Body of pancreas (tissue), 4 donors: ENCODE results near the gene PHACTR3.
"Not testable (repeated sequence)": the region's sequence is repeated elsewhere in the genome, so short reads cannot be mapped to it uniquely, and the experiment has no call there.

Experiments
- POLR2A ChIP-seq, 3 donors: fragments of 450-650 bp; IDR thresholded peaks; one replicate each; pipeline ENCODE4 v1.6.1; 2016; ENCODE audit warnings: antibody characterized with exemption in 3 of 3, mild to moderate bottlenecking in 2 of 3
- TF ChIP-seq, protein P1 (sequence below), 7 experiments: fragments of 450-650 bp in 4 of 7; fragments of 200-600 bp in 3 of 7; sonication (generic) in 3 of 7; IDR thresholded peaks; one replicate each; pipeline ENCODE4 v1.5.1; 2016 to 2019; ENCODE audit warnings: antibody characterized with exemption in 7 of 7

DNA sequence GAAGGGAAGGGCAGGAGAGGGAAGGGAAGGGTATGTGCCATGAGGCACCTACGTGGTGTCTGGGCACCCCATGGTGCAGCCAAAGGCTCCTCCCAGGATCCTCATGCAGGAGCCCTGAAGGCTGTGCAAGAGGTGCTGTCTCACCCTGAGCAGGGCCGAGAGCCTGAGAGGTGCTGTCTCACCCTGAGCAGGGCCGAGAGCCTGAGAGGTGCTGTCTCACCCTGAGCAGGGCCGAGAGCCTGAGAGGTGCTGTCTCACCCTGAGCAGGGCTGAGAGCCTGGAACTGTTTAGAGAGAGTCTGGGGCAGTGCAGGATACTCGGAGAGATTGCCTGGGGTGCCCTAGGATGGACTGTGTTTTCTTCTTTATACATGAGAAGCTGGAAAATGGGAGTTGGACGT lies 14.2 kb downstream of the PHACTR3 start:
- TF ChIP-seq, protein P1, sequence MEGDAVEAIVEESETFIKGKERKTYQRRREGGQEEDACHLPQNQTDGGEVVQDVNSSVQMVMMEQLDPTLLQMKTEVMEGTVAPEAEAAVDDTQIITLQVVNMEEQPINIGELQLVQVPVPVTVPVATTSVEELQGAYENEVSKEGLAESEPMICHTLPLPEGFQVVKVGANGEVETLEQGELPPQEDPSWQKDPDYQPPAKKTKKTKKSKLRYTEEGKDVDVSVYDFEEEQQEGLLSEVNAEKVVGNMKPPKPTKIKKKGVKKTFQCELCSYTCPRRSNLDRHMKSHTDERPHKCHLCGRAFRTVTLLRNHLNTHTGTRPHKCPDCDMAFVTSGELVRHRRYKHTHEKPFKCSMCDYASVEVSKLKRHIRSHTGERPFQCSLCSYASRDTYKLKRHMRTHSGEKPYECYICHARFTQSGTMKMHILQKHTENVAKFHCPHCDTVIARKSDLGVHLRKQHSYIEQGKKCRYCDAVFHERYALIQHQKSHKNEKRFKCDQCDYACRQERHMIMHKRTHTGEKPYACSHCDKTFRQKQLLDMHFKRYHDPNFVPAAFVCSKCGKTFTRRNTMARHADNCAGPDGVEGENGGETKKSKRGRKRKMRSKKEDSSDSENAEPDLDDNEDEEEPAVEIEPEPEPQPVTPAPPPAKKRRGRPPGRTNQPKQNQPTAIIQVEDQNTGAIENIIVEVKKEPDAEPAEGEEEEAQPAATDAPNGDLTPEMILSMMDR (IDR thresholded peaks at IDR 0.05) = not testable (repeated sequence)
- not testable (repeated sequence) for TF ChIP-seq POLR2A (IDR thresholded peaks at IDR 0.05)
